ENCODE measurements around the gene PLK4.

The PLK4 gene

DNA sequence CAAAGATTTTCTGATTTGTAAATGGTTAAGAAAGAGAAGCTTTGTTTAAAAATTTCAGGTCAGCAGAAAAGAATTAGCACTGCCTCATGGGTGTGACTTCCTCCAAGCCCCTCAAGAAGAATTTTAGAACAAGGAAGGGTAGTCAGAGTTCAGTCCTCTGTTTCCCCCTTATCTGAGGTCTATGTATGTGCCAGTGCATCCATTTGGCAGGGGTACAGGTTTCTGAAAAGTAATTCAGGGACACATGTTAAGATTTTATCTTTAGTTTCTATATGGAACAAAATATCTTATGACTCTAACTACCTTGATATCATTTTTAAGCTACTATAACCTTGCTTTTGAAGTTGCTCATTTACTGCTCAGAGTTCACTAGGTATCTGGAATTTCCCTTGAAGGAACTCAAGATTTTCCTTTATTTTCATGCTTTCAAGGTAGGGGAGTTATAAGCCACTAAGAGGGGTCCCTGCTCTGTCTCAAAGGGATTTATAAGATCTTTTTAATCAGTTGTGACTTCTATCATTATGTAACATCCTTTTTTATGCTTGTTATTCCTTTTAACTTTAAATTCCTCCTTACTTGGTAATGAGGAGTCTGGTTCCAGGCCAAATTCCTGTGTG is 24.4 kb upstream of the PLK4 start:
- TF ChIP-seq BACH2 (CRISPR knock-in tag; IDR thresholded peaks at IDR 0.05; ENCODE audit: borderline replicate concordance) (no peak), ISL1 (CRISPR knock-in tag; IDR thresholded peaks at IDR 0.05) (peak; percentile 92)
- peak; percentile 77; the same call in 2 of the 3 replicates for ATAC-seq

DNA sequence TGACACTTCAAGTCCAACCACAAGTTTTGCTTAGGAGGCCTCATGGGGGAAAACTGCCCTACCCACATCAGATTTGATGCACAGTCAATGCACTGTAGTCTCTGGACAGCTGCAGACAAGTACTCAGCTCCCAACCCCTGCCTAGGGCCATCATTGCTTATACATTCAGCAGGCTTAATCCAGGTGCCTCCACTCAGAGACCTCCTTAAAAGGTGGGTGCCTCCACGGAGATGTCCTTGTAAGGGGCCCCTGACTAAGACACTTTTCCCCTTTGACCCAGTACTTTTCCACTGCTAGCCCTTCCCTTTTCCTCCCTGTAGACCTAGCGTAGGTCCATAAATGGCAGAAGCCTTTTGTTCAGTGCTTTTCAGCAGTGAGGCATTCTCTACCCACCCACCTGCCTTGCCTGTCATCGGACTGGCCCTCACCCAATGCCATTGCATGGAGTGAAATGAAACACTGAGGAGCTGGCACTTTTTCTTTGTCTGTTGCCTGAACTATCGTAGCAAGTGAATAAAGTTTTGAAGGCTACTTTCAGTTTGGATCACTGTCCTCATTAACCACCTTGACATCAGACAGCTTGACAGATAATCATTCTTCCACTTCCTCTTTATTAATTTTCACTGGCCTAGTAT is 23.8 kb upstream of the PLK4 start:
- TF ChIP-seq ZNF565 (CRISPR knock-in tag; conservative IDR thresholded peaks at IDR 0.05; ENCODE audit: low read depth), result no peak
- no peak for TF ChIP-seq ZNF8 (CRISPR knock-in tag; IDR thresholded peaks at IDR 0.05)
- no peak for TF ChIP-seq ARNTL (CRISPR knock-in tag; IDR thresholded peaks at IDR 0.05; ENCODE audit: borderline replicate concordance, low read depth)
- TF ChIP-seq PPARA (CRISPR knock-in tag; IDR thresholded peaks at IDR 0.05; ENCODE audit: borderline replicate concordance), result no peak
- TF ChIP-seq TCF4 (CRISPR knock-in tag; IDR thresholded peaks at IDR 0.05; ENCODE audit: borderline replicate concordance), result no peak
- TF ChIP-seq, protein P1, sequence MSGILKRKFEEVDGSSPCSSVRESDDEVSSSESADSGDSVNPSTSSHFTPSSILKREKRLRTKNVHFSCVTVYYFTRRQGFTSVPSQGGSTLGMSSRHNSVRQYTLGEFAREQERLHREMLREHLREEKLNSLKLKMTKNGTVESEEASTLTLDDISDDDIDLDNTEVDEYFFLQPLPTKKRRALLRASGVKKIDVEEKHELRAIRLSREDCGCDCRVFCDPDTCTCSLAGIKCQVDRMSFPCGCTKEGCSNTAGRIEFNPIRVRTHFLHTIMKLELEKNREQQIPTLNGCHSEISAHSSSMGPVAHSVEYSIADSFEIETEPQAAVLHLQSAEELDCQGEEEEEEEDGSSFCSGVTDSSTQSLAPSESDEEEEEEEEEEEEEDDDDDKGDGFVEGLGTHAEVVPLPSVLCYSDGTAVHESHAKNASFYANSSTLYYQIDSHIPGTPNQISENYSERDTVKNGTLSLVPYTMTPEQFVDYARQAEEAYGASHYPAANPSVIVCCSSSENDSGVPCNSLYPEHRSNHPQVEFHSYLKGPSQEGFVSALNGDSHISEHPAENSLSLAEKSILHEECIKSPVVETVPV (CRISPR knock-in tag; IDR thresholded peaks at IDR 0.05), result no peak
- no peak for TF ChIP-seq TOX (CRISPR knock-in tag; IDR thresholded peaks at IDR 0.05; ENCODE audit: borderline replicate concordance)
- TF ChIP-seq ISL1 (CRISPR knock-in tag; IDR thresholded peaks at IDR 0.05), result no peak
- no peak for TF ChIP-seq ZFP30 (CRISPR knock-in tag; IDR thresholded peaks at IDR 0.05)
- no peak for TF ChIP-seq CSDC2 (CRISPR knock-in tag; IDR thresholded peaks at IDR 0.05)
- TF ChIP-seq RARB (CRISPR knock-in tag; IDR thresholded peaks at IDR 0.05), result no peak
- TF ChIP-seq OSR1 (CRISPR knock-in tag; IDR thresholded peaks at IDR 0.05), result no peak
- no peak for TF ChIP-seq SNAI2 (CRISPR knock-in tag; IDR thresholded peaks at IDR 0.05)
- no peak for TF ChIP-seq ESRRG (CRISPR knock-in tag; IDR thresholded peaks at IDR 0.05)
- TF ChIP-seq, protein P2, sequence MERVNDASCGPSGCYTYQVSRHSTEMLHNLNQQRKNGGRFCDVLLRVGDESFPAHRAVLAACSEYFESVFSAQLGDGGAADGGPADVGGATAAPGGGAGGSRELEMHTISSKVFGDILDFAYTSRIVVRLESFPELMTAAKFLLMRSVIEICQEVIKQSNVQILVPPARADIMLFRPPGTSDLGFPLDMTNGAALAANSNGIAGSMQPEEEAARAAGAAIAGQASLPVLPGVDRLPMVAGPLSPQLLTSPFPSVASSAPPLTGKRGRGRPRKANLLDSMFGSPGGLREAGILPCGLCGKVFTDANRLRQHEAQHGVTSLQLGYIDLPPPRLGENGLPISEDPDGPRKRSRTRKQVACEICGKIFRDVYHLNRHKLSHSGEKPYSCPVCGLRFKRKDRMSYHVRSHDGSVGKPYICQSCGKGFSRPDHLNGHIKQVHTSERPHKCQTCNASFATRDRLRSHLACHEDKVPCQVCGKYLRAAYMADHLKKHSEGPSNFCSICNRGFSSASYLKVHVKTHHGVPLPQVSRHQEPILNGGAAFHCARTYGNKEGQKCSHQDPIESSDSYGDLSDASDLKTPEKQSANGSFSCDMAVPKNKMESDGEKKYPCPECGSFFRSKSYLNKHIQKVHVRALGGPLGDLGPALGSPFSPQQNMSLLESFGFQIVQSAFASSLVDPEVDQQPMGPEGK (CRISPR knock-in tag; IDR thresholded peaks at IDR 0.05; ENCODE audit: borderline replicate concordance), result no peak
- TF ChIP-seq GLIS3 (CRISPR knock-in tag; IDR thresholded peaks at IDR 0.05), result no peak
- TF ChIP-seq, protein P3, sequence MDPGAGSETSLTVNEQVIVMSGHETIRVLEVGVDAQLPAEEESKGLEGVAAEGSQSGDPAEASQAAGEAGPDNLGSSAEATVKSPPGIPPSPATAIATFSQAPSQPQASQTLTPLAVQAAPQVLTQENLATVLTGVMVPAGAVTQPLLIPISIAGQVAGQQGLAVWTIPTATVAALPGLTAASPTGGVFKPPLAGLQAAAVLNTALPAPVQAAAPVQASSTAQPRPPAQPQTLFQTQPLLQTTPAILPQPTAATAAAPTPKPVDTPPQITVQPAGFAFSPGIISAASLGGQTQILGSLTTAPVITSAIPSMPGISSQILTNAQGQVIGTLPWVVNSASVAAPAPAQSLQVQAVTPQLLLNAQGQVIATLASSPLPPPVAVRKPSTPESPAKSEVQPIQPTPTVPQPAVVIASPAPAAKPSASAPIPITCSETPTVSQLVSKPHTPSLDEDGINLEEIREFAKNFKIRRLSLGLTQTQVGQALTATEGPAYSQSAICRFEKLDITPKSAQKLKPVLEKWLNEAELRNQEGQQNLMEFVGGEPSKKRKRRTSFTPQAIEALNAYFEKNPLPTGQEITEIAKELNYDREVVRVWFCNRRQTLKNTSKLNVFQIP (CRISPR knock-in tag; IDR thresholded peaks at IDR 0.05; ENCODE audit: borderline replicate concordance, low read depth), result no peak
- TF ChIP-seq, protein P4, sequence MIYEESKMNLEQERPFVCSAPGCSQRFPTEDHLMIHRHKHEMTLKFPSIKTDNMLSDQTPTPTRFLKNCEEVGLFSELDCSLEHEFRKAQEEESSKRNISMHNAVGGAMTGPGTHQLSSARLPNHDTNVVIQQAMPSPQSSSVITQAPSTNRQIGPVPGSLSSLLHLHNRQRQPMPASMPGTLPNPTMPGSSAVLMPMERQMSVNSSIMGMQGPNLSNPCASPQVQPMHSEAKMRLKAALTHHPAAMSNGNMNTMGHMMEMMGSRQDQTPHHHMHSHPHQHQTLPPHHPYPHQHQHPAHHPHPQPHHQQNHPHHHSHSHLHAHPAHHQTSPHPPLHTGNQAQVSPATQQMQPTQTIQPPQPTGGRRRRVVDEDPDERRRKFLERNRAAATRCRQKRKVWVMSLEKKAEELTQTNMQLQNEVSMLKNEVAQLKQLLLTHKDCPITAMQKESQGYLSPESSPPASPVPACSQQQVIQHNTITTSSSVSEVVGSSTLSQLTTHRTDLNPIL (CRISPR knock-in tag; IDR thresholded peaks at IDR 0.05; ENCODE audit: low read depth), result no peak
- no peak for TF ChIP-seq BACH2 (CRISPR knock-in tag; IDR thresholded peaks at IDR 0.05; ENCODE audit: borderline replicate concordance)
- ATAC-seq, result peak; percentile 95

DNA sequence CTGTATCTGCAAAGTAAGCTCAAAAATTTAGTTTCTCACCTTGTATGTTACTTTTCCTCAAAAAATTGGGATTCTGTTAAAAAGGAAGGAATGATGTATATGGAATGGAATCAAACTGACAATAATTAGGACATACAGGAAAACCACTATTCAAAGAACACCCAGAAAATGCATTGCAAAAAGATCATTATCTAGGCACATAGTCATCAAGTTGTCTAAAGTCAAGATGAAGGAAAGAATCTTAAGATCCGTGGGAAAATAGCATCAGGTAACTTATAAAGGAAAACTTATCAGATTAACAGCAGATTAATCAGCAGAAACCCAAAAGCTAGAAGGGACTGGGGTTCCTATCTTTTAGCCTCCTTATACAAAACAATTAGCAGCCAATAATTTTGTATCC is 23.1 kb upstream of the PLK4 start:
- TF ChIP-seq ESRRG (CRISPR knock-in tag; IDR thresholded peaks at IDR 0.05) (no peak), TOX (CRISPR knock-in tag; IDR thresholded peaks at IDR 0.05; ENCODE audit: borderline replicate concordance) (no peak), ZNF70 (CRISPR knock-in tag; IDR thresholded peaks at IDR 0.05) (no peak), PPARA (CRISPR knock-in tag; IDR thresholded peaks at IDR 0.05; ENCODE audit: borderline replicate concordance) (no peak), OSR1 (CRISPR knock-in tag; IDR thresholded peaks at IDR 0.05) (no peak), ZFP3 (CRISPR knock-in tag; IDR thresholded peaks at IDR 0.05) (no peak), TCF4 (CRISPR knock-in tag; IDR thresholded peaks at IDR 0.05; ENCODE audit: borderline replicate concordance) (no peak), RARB (CRISPR knock-in tag; IDR thresholded peaks at IDR 0.05) (no peak), GLIS3 (CRISPR knock-in tag; IDR thresholded peaks at IDR 0.05) (no peak)
- TF ChIP-seq, protein P1 (CRISPR knock-in tag; IDR thresholded peaks at IDR 0.05), result no peak
- ATAC-seq, result no peak

Data from SK-N-SH treated with all-trans-retinoic acid at 6 μM for 48 hours (cell line).